MV-4-11 (cell line): ENCODE measurements around the gene SLC45A2.
"Not testable (repeated sequence)": the region's sequence is repeated elsewhere in the genome, so short reads cannot be mapped to it uniquely, and the experiment has no call there.

Experiments used
- DNase-seq: peaks from one replicate; lab custom pipeline; 2025; lab: John Stamatoyannopoulos, UW

SLC45A2 gene

GRCh38 chr5:33925278-33925677 lies 59.2 kb downstream of the SLC45A2 start:
- DNase-seq, result no peak

GRCh38 chr5:33921002-33921401 lies 63.5 kb downstream of the SLC45A2 start:
- DNase-seq, result no peak

- DNase-seq, result not testable (repeated sequence)
These were observed 69.6 kb downstream of the SLC45A2 start for GRCh38 chr5:33914844-33915243.

GRCh38 chr5:33906248-33906647 lies 78.2 kb downstream of the SLC45A2 start:
- not testable (repeated sequence) for DNase-seq

GRCh38 chr5:33905381-33905780 lies 79.1 kb downstream of the SLC45A2 start:
- no peak for DNase-seq

GRCh38 chr5:33903118-33903517 lies 81.4 kb downstream of the SLC45A2 start:
- DNase-seq, result no peak

GRCh38 chr5:33901156-33901555 lies 83.3 kb downstream of the SLC45A2 start:
- no peak for DNase-seq
